Neural crest cell (in vitro differentiated cells): ENCODE results near the gene SLC38A10. TPM values are rescaled to one million over a fixed set of nuclear protein-coding genes. Genes with fewer than 3 reads are reported as not detected.

Experiments used
- DNase-seq: peaks from one replicate; pipeline ENCODE4 v3.0.0; 2021; ENCODE audit warnings: low read depth, mixed read lengths, low spot score
- H3K27ac Mint-ChIP-seq: one replicate; pipeline ENCODE4 v1.8.0; 2021; ENCODE audit warnings: mild to moderate bottlenecking, mixed read lengths; ENCODE audit not compliant: unreplicated experiment
- H3K27me3 Mint-ChIP-seq: 2 replicates; pipeline ENCODE4 v1.8.0; 2021; ENCODE audit warnings: low read depth, mild to moderate bottlenecking, mixed read lengths
- H3K36me3 Mint-ChIP-seq: 2 replicates; pipeline ENCODE4 v1.8.0; 2021; ENCODE audit warnings: low read depth, mild to moderate bottlenecking, mixed read lengths
- H3K4me1 Mint-ChIP-seq: 2 replicates; pipeline ENCODE4 v1.8.0; 2021; ENCODE audit warnings: mixed read lengths
- H3K4me3 Mint-ChIP-seq: one replicate; pipeline ENCODE4 v1.8.0; 2021; ENCODE audit warnings: mild to moderate bottlenecking, mixed read lengths
- H3K9me3 Mint-ChIP-seq: 2 replicates; pipeline ENCODE4 v1.8.0; 2021; ENCODE audit warnings: mixed read lengths
- total RNA-seq: library from RNA; stranded (reverse); gene quantifications from 2 replicates; pipeline ENCODE4 v1.2.1, GENCODE V29; 2021
- TF ChIP-seq, protein P1 (sequence below): fragments of 200-600 bp; sonication (generic); conservative IDR thresholded peaks from 2 replicates; pipeline ENCODE4 v1.5.0; 2021; ENCODE audit warnings: antibody characterized with exemption, mild to moderate bottlenecking

Gene SLC38A10
- total RNA-seq, 1 donor from 2014 or later, result 63.3 TPM

DNA sequence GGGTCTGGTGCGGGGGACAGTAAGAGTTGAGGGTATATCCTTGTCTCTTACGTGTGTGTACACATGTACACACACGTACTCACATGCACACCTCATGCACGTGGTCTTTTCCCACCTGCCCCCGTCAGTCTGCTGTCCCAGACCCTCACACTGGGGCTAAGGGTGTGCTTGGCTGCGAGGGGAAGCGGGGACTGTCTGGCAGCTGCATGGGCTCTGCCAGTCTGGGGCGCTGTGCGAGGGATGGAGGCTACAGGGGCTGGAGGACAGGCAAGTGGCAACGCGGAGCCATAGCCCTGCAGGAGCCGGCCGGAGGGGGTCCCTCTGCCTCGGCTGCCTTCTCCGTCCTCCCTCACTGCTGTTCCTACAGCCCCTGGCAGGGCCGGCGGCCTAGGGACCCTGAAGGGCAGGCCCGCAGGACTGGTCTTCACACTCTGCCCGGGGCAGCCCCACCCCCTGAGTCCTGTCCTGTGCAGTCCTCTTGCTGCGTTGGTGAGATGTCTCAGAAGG lies 20.8 kb upstream of the SLC38A10 start:
- Mint-ChIP-seq H3K36me3 (no peaks in the 10 kb centered on the region), H3K9me3 (no peaks in the 10 kb centered on the region), H3K4me3 (no peak overlapping the region), H3K4me1 (peaks cover 21% of the 10 kb centered on the region), H3K27me3 (no peaks in the 10 kb centered on the region), H3K27ac (no peak overlapping the region)
- TF ChIP-seq, protein P1, sequence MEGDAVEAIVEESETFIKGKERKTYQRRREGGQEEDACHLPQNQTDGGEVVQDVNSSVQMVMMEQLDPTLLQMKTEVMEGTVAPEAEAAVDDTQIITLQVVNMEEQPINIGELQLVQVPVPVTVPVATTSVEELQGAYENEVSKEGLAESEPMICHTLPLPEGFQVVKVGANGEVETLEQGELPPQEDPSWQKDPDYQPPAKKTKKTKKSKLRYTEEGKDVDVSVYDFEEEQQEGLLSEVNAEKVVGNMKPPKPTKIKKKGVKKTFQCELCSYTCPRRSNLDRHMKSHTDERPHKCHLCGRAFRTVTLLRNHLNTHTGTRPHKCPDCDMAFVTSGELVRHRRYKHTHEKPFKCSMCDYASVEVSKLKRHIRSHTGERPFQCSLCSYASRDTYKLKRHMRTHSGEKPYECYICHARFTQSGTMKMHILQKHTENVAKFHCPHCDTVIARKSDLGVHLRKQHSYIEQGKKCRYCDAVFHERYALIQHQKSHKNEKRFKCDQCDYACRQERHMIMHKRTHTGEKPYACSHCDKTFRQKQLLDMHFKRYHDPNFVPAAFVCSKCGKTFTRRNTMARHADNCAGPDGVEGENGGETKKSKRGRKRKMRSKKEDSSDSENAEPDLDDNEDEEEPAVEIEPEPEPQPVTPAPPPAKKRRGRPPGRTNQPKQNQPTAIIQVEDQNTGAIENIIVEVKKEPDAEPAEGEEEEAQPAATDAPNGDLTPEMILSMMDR, result no peak
- no peak for DNase-seq

DNA sequence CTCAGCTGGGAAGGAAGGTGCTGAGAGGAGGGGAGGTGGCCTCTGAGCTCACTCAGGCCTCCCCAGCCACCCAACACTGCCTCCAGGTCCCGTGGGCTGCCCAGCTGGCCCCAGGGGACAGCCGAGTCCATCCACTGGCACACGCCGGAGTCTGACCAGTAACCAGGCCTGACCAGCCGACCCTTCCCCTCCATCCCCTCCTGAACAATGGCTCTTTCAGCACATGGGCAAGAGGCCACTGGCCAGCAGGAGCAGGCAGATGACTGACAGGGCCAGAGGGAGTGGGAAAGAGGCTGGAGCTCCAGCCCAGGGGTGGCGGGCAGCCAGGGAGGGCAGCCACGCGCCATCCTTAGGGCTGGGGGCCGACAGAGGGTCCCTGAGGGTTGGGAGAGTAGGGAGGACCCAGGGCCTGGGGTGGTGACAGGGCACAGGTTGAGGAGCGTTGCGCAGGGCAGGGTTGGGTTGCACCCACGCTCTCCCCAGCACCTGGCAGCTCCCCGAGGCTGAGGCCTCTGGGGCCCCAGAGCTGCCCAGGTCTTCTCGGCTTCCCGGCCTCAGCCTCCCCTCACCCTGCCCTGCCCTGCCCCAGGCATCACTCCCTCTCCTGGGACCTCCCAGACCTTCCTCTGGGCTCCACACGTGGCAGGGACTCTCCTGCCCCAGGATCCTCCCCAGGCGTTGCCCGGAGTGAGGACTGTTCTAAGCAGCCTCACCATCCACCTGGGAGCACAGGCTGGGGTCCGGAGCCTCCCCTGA lies 20.2 kb upstream of the SLC38A10 start:
- H3K4me1 Mint-ChIP-seq, result peaks cover 26% of the 10 kb centered on the region
- H3K4me3 Mint-ChIP-seq, result no peak overlapping the region
- no peaks in the 10 kb centered on the region for H3K27me3 Mint-ChIP-seq
- H3K9me3 Mint-ChIP-seq, result no peaks in the 10 kb centered on the region
- TF ChIP-seq, protein P1, result no peak
- no peaks in the 10 kb centered on the region for H3K36me3 Mint-ChIP-seq
- H3K27ac Mint-ChIP-seq, result peak overlapping the region; percentile 62
- DNase-seq, result peak; percentile 51

DNA sequence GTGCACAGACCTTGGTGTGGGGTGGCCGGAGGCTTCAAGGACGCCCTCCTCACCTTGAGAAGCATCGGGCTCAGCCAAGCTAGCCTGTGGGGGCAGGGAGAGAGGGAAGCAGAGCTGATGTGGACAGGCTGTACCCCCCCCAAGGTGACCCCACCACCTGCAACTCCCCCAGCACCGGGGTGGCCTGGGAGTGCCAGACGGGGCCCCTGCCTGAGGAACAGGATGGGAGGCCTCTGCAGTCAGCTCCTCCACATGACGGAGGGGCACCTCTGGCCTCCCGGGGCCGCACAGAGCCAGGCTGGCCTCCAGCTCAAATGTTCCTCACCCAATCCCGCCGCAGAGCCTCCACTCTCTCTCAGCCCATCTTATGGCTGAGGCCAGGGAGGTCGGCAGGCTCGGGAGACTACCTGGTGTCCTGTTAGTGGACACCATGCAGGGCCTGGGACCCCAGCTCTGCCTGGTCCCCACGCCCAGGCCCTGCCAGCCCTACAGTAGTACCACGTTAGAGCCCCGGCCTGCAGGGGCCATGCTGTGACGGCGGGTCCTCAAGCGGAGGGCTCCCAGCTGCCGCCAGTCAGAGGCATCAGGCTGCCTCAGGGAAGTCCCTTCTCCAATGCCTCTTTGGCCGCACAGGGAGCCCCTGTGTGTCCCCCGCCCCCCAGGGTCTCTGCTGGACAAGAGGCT lies 19.4 kb upstream of the SLC38A10 start:
- Mint-ChIP-seq H3K9me3 (no peaks in the 10 kb centered on the region), H3K27me3 (no peaks in the 10 kb centered on the region)

DNA sequence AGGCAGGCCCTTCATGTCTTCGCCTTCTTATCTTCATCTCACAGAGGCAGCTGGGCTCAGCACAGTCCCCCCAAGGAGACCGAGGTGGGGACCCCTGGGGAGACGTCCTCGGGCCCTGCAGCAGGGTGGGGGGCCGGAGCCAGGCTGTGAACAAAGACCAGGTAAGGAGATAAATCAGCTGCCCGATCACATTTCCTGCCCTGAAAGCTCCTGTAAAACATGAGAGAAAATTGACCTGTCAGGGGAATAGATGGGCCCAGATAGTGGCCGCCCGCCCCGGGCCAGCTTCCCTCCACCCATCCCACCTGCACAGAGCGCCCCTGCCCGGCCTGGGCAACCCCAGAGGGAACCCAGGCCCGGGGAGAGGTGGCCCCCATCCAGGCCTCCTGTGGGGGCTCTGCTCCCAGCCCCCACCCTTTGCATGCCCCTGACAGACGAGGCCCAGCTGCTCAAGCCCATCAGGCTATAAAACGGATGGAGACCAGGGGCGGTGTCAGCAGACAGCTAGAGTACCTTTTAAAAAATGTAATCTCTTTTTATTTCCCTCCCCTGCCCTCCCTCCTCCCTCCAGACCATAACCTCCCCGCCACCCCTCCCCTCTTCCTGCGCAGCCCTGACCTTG lies 18.8 kb upstream of the SLC38A10 start:
- H3K27me3 Mint-ChIP-seq, result no peaks in the 10 kb centered on the region
- DNase-seq, result no peak
- no peak overlapping the region for H3K27ac Mint-ChIP-seq
- no peak overlapping the region for H3K4me3 Mint-ChIP-seq
- H3K36me3 Mint-ChIP-seq, result no peaks in the 10 kb centered on the region
- TF ChIP-seq, protein P1, result no peak
- peaks cover 32% of the 10 kb centered on the region for H3K4me1 Mint-ChIP-seq
- H3K9me3 Mint-ChIP-seq, result no peaks in the 10 kb centered on the region

More for the DNA sequence above, 19.4 kb upstream of the SLC38A10 start:
- Mint-ChIP-seq H3K4me3 (no peak overlapping the region), H3K4me1 (peaks cover 26% of the 10 kb centered on the region), H3K27ac (no peak overlapping the region), H3K36me3 (no peaks in the 10 kb centered on the region)
- TF ChIP-seq, protein P1, result no peak
- no peak for DNase-seq

DNA sequence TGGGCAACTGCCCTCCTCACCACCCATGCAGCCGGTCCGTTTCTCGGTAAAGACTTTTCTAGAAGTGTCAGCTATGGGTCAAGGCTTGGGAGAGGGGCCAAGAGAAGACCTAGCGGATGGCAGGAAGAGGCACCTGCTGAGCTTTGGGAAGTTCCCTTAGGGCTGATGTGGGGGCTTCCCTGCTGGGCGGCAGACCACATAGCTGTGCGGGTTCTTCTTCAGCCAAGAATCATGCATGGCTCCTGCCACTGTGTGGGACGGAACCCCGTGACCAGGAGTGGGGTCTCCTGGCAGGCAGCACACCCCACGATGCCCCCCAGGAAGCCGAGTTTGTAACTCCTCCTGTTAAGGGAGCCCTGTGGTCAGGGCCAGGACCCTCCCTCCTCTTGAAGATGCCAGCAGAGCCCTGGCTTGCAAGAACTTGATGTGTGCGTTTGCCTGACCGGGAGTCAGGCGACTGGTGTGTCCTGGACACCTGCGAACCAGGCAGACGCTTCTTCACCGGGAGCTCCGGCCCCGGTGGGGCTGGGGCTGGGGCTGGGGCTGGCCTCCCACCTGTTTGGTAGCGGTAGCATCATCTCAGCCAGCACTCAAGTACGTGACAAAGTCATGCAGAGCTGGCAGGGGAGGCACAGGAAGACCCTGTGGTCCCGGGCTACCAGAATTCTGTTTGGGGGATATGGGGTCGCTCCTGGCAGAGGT lies 17.7 kb upstream of the SLC38A10 start:
- no peak for DNase-seq
- H3K27me3 Mint-ChIP-seq, result no peaks in the 10 kb centered on the region
- H3K27ac Mint-ChIP-seq, result no peak overlapping the region
- TF ChIP-seq, protein P1, result no peak
- H3K4me3 Mint-ChIP-seq, result no peak overlapping the region
- H3K36me3 Mint-ChIP-seq, result no peaks in the 10 kb centered on the region
- H3K9me3 Mint-ChIP-seq, result no peaks in the 10 kb centered on the region
- H3K4me1 Mint-ChIP-seq, result peaks cover 22% of the 10 kb centered on the region
